Brain microvascular endothelial cell (primary cell): Measurements from ENCODE around the gene FA2H.
A peak's percentile ranks its signal among the peaks of the same experiment; 100 is the strongest.

Source experiments
- DNase-seq: peaks from one replicate; pipeline ENCODE4 v3.0.0-alpha.2; 2020
- H3K27ac ChIP-seq: fragments of 250-450 bp; sonication (Bioruptor Pico); 2 replicates; pipeline ENCODE4 v1.5.1; 2020; ENCODE audit warnings: mild to moderate bottlenecking, moderate library complexity
- H3K27me3 ChIP-seq: fragments of 250-450 bp; sonication (Bioruptor Pico); replicated peaks from 2 replicates; pipeline ENCODE4 v1.5.1; 2020; ENCODE audit warnings: mild to moderate bottlenecking
- H3K36me3 ChIP-seq: fragments of 250-450 bp; sonication (Bioruptor Pico); replicated peaks from 2 replicates; pipeline ENCODE4 v1.5.1; 2020; ENCODE audit warnings: mild to moderate bottlenecking
- H3K4me3 ChIP-seq: 2 replicates; pipeline ENCODE4 v1.5.1; 2011; ENCODE audit warnings: low read depth, mild to moderate bottlenecking, control low read depth, low read length, moderate library complexity
- CTCF ChIP-seq: IDR thresholded peaks from 2 replicates; pipeline ENCODE4 v1.5.1; 2011; ENCODE audit warnings: low read depth, mild to moderate bottlenecking, moderate library complexity, low read length, control low read depth, inconsistent platforms; ENCODE audit errors: missing control alignments
- in situ Hi-C: cut with HindIII; loops from 2 replicates; pipeline ENCODE4 v1.10.0; 2017; ENCODE audit warnings: low sequenced_read_pairs, low pct_ligation_motif_present

Gene FA2H

GRCh38 chr16:74713876-74714275 lies 60.7 kb downstream of the FA2H start:
- H3K27ac ChIP-seq = no peak overlapping the region

GRCh38 chr16:74713325-74713724 lies 61.3 kb downstream of the FA2H start:
- in situ Hi-C loops = no loop called here

More at GRCh38 chr16:74713876-74714275, 60.7 kb downstream of the FA2H start:
- no peak for TF ChIP-seq CTCF
- Histone ChIP-seq H3K27me3 (no peaks in the 10 kb centered on the region), H3K36me3 (no peaks in the 10 kb centered on the region), H3K4me3 (no peak overlapping the region)
- DNase-seq = no peak
- in situ Hi-C loops = no loop called here

GRCh38 chr16:74711938-74712337 lies 62.7 kb downstream of the FA2H start:
- Histone ChIP-seq H3K27ac (no peak overlapping the region), H3K36me3 (no peaks in the 10 kb centered on the region), H3K4me3 (no peak overlapping the region), H3K27me3 (no peaks in the 10 kb centered on the region)
- in situ Hi-C loops = no loop called here
- DNase-seq = no peak
- no peak for TF ChIP-seq CTCF

More at GRCh38 chr16:74713325-74713724, 61.3 kb downstream of the FA2H start:
- Histone ChIP-seq H3K36me3 (no peaks in the 10 kb centered on the region), H3K27ac (no peak overlapping the region), H3K27me3 (no peaks in the 10 kb centered on the region), H3K4me3 (no peak overlapping the region)
- DNase-seq = no peak
- no peak for TF ChIP-seq CTCF

GRCh38 chr16:74710401-74710800 lies 64.2 kb downstream of the FA2H start:
- H3K36me3 ChIP-seq = no peaks in the 10 kb centered on the region
- in situ Hi-C loops = no loop called here
- no peaks in the 10 kb centered on the region for H3K27me3 ChIP-seq
- no peak overlapping the region for H3K27ac ChIP-seq
- DNase-seq = no peak
- TF ChIP-seq CTCF = no peak
- no peak overlapping the region for H3K4me3 ChIP-seq

GRCh38 chr16:74709441-74709877 lies 65.2 kb downstream of the FA2H start:
- H3K27ac ChIP-seq = no peak overlapping the region
- in situ Hi-C loops = no loop called here
- H3K4me3 ChIP-seq = no peak overlapping the region
- TF ChIP-seq CTCF = peak; percentile 99
- H3K36me3 ChIP-seq = no peaks in the 10 kb centered on the region
- peak; percentile 49 for DNase-seq
- no peaks in the 10 kb centered on the region for H3K27me3 ChIP-seq
